Measurements from ENCODE around the gene CRACDL.

DNA sequence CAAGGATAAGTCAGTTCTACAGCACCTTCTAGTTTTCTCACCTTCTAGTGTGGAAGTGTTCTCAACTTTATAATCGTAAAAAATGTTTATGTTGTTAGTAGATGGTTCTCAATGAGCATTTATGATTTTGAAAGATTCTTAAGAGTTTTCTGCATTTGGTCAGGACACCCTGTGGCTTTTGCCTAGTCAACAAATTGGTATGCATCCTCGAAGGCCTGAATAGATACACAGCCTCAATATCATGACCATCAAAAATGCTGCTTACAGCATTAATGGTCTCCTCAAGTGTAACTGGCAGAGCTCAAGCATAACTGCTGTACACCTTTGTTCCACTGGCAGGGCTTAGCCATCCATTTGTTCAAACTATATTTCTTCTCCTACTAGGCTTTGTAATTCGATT lies 96.7 kb downstream of the CRACDL start:
- TF ChIP-seq, protein P1, sequence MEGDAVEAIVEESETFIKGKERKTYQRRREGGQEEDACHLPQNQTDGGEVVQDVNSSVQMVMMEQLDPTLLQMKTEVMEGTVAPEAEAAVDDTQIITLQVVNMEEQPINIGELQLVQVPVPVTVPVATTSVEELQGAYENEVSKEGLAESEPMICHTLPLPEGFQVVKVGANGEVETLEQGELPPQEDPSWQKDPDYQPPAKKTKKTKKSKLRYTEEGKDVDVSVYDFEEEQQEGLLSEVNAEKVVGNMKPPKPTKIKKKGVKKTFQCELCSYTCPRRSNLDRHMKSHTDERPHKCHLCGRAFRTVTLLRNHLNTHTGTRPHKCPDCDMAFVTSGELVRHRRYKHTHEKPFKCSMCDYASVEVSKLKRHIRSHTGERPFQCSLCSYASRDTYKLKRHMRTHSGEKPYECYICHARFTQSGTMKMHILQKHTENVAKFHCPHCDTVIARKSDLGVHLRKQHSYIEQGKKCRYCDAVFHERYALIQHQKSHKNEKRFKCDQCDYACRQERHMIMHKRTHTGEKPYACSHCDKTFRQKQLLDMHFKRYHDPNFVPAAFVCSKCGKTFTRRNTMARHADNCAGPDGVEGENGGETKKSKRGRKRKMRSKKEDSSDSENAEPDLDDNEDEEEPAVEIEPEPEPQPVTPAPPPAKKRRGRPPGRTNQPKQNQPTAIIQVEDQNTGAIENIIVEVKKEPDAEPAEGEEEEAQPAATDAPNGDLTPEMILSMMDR (IDR thresholded peaks at IDR 0.05; ENCODE audit: low read depth, low read length, poor library complexity, severe bottlenecking), result no peak
- TF ChIP-seq EZH2phosphoT487 (IDR thresholded peaks at IDR 0.05; ENCODE audit: borderline replicate concordance, low read length), result no peak

All from DOHH2 (cell line).